HCT116 (cell line): ENCODE data around the gene NHSL2. TPM values are rescaled to one million over a fixed set of nuclear protein-coding genes. Genes with fewer than 3 reads are reported as not detected.

Experiments
- ATAC-seq: fragments of 200-7000 bp; cut with Tn5 transposase; 2 replicates; pipeline ENCODE4 v1.9.1; 2020; ENCODE audit warnings: mild to moderate bottlenecking, moderate library complexity
- BruUV-seq: library from RNA; stranded (reverse); fragments of 400-500 nt; replicated peaks from 2 replicates; lab custom pipeline; 2021; lab: Mats Ljungman, UMichigan
- CTCF ChIA-PET: fragments of 300-600 bp; sonication (Branson Sonifier 250); formaldehyde crosslinking; loops from one replicate; lab custom pipeline; 2021; ENCODE audit warnings: antibody characterized with exemption; lab: Charles Lee
- POLR2A ChIA-PET: fragments of 300-600, 350-600 bp; sonication (Branson Sonifier 250); formaldehyde crosslinking; loops from one replicate; lab custom pipeline; 2021; ENCODE audit warnings: antibody characterized with exemption; lab: Charles Lee
- RAD21 ChIA-PET, 2 experiments: fragments of 300-600 bp; sonication (Branson Sonifier 250); formaldehyde crosslinking; loops; one replicate each; lab custom pipeline; 2023; ENCODE audit warnings: low total read pairs in 2 of 2; ENCODE audit not compliant: uncharacterized antibody in 2 of 2, unreplicated experiment in 2 of 2, low non-redundant PET in 1 of 2; lab: Charles Lee
- DNase-seq: peaks from one replicate; pipeline ENCODE4 v3.0.0-alpha.2; 2010; ENCODE audit warnings: low read depth, low spot score
- H2AFZ ChIP-seq: fragments of 200-600 bp; shearing (Covaris generic), sonication (generic); 2 replicates; pipeline ENCODE4 v1.6.1; 2017; ENCODE audit warnings: low read depth, mixed run types, mixed read lengths, antibody characterized with exemption, low read length; ENCODE audit not compliant: poor library complexity, severe bottlenecking
- H3K27ac ChIP-seq: 2 replicates; pipeline ENCODE4 v1.5.1; 2012; ENCODE audit warnings: low read depth, low read length
- H3K27me3 ChIP-seq: fragments of 200-600 bp; sonication (generic); 2 replicates; pipeline ENCODE4 v1.6.1; 2016; ENCODE audit warnings: mixed run types, low read length, mixed read lengths; ENCODE audit not compliant: insufficient read depth
- H3K36me3 ChIP-seq, 2 experiments: fragments of 200-500 bp in 1 of 2; fragments of 200-600 bp in 1 of 2; sonication (Bioruptor generic) in 1 of 2; sonication (generic) in 1 of 2; 2 replicates each; pipeline versions ENCODE4 v1.5.1 to v1.6.1; 2014 to 2016; ENCODE audit warnings: low read length in 2 of 2, inconsistent platforms in 1 of 2, mixed read lengths in 1 of 2, mixed run types in 1 of 2; ENCODE audit not compliant: insufficient read depth in 2 of 2, control insufficient read depth in 1 of 2
- H3K4me1 ChIP-seq, 2 experiments: fragments of 200-600 bp in 1 of 2; sonication (generic) in 1 of 2; 2 replicates each; pipeline versions ENCODE4 v1.5.1 to v1.6.1; 2012 to 2017; ENCODE audit warnings: low read length in 2 of 2, inconsistent platforms in 1 of 2, mild to moderate bottlenecking in 1 of 2, mixed read lengths in 1 of 2, mixed run types in 1 of 2, moderate library complexity in 1 of 2; ENCODE audit not compliant: insufficient read depth in 2 of 2, control insufficient read depth in 1 of 2
- H3K4me2 ChIP-seq: fragments of 200-600 bp; sonication (generic); 2 replicates; pipeline ENCODE4 v1.6.1; 2017; ENCODE audit warnings: mixed run types, low read length, mixed read lengths
- H3K4me3 ChIP-seq, 2 experiments: fragments of 200-600 bp in 1 of 2; sonication (generic) in 1 of 2; replicated peaks in 1 of 2; 2 replicates each; pipeline ENCODE4 v1.5.1; 2011 to 2016; ENCODE audit warnings: low read length in 2 of 2, control low read depth in 1 of 2, low read depth in 1 of 2, mild to moderate bottlenecking in 1 of 2, mixed read lengths in 1 of 2, mixed run types in 1 of 2
- H3K79me2 ChIP-seq: fragments of 200-600 bp; sonication (generic); 2 replicates; pipeline ENCODE4 v1.6.1; 2017; ENCODE audit warnings: mild to moderate bottlenecking, mixed run types, low read length, moderate library complexity, mixed read lengths; ENCODE audit not compliant: insufficient read depth
- H3K9ac ChIP-seq: fragments of 200-600 bp; sonication (generic); 2 replicates; pipeline ENCODE4 v1.6.1; 2016; ENCODE audit warnings: low read length, mixed read lengths
- H3K9me2 ChIP-seq: fragments of 200-600 bp; sonication (generic), shearing (Covaris generic); 2 replicates; pipeline ENCODE4 v1.6.1; 2017; ENCODE audit warnings: mixed run types, mild to moderate bottlenecking, moderate library complexity; ENCODE audit not compliant: insufficient read depth
- H3K9me3 ChIP-seq, 2 experiments: fragments of 200-500 bp in 1 of 2; fragments of 200-600 bp in 1 of 2; sonication (Bioruptor generic) in 1 of 2; sonication (generic) in 1 of 2; 2 replicates each; pipeline ENCODE4 v1.6.1; 2014 to 2017; ENCODE audit warnings: low read length in 2 of 2, mixed read lengths in 2 of 2, inconsistent platforms in 1 of 2, low read depth in 1 of 2, mild to moderate bottlenecking in 1 of 2, mixed run types in 1 of 2, moderate library complexity in 1 of 2; ENCODE audit not compliant: control insufficient read depth in 1 of 2, insufficient read depth in 1 of 2
- H4K20me1 ChIP-seq: fragments of 200-600 bp; sonication (generic), shearing (Covaris generic); 2 replicates; pipeline ENCODE4 v1.6.1; 2017; ENCODE audit warnings: mixed run types, mild to moderate bottlenecking, moderate library complexity; ENCODE audit not compliant: insufficient read depth
- ATF3 ChIP-seq: IDR thresholded peaks from 2 replicates; pipeline ENCODE4 v1.6.1; 2012
- CBX3 ChIP-seq: IDR thresholded peaks from 2 replicates; pipeline ENCODE4 v1.6.1; 2012; ENCODE audit warnings: low read depth
- ELF1 ChIP-seq: IDR thresholded peaks from 2 replicates; pipeline ENCODE4 v1.6.1; 2012; ENCODE audit warnings: low read depth, borderline replicate concordance
- MAX ChIP-seq: IDR thresholded peaks from 2 replicates; pipeline ENCODE4 v1.6.1; 2012
- POLR2A ChIP-seq: IDR thresholded peaks from 2 replicates; pipeline ENCODE4 v1.7.0; 2011; ENCODE audit warnings: borderline replicate concordance; ENCODE audit not compliant: insufficient read depth, insufficient read length; ENCODE audit errors: extremely low read depth
- RAD21 ChIP-seq: IDR thresholded peaks from 2 replicates; pipeline ENCODE4 v1.6.1; 2012; ENCODE audit warnings: low read depth, mild to moderate bottlenecking
- REST ChIP-seq: IDR thresholded peaks from 2 replicates; pipeline ENCODE4 v1.6.1; 2012; ENCODE audit warnings: low read depth
- ZFX ChIP-seq: fragments of 450-650 bp; IDR thresholded peaks from 2 replicates; pipeline ENCODE4 v1.6.1; 2017
- intact Hi-C: fragments of 100-400 bp; cut with micrococcal nuclease; formaldehyde crosslinking; loops from 2 replicates; pipeline ENCODE4 v1.10.0; 2022
- total RNA-seq: library from RNA; stranded (reverse); gene quantifications from one replicate; pipeline ENCODE4 v1.2.1, GENCODE V29; 2021; ENCODE audit not compliant: unreplicated experiment

NHSL2 gene
- total RNA-seq, 1 experiment from 2014 or later = 0.22 TPM

DNA sequence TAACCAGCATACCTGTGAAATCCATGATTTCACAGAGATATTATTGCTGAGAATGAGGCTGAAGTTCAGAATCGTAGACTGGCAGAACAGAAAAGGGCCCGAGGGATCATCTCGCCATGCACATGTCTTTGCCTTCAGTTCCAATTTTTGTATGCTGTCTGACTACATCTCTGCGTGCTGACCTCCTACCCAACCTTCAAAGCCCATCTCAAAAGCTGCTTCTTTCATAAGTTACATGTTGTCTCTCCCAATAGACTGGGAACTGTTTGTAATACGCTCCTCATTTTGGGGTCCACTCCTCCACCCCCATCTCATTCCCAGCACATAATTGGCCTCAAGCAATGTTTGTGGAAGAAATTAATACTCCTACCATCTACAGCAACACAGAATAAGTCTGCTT is 142.9 kb downstream of the NHSL2 start:
- ATAC-seq = no peak
- RAD21 ChIA-PET = no interaction called here

More for the DNA sequence above, 142.9 kb downstream of the NHSL2 start:
- DNase-seq = no peak
- Histone ChIP-seq H3K27me3 (no peaks in the 10 kb centered on the region), H3K9ac (no peak overlapping the region), H3K4me1 (no peaks in the 10 kb centered on the region), H3K4me2 (no peak overlapping the region), H3K79me2 (no peaks in the 10 kb centered on the region), H3K36me3 (no peaks in the 10 kb centered on the region), H4K20me1 (no peaks in the 10 kb centered on the region), H2AFZ (no peak overlapping the region), H3K9me2 (no peaks in the 10 kb centered on the region), H3K9me3 (no peaks in the 10 kb centered on the region), H3K27ac (no peak overlapping the region), H3K4me3 (no peak overlapping the region)
- intact Hi-C loops = no loop called here
- POLR2A ChIA-PET = no interaction called here
- TF ChIP-seq ATF3 = no peak
- no peak for TF ChIP-seq POLR2A
- no peak for TF ChIP-seq REST
- no peak for TF ChIP-seq MAX
- TF ChIP-seq CBX3 = no peak
- no peak for TF ChIP-seq ELF1
- no peak for TF ChIP-seq RAD21
- TF ChIP-seq ZFX = no peak
- BruUV-seq = no TSS peak
- CTCF ChIA-PET = no interaction called here
